CD4-positive, alpha-beta T cell treated with Interleukin-15 for 1 hour (primary cell): ENCODE results near the gene GBP1.

Experiments
- DNase-seq: peaks from one replicate; pipeline ENCODE4 v3.0.0-alpha.2; 2020

GBP1 gene

DNA sequence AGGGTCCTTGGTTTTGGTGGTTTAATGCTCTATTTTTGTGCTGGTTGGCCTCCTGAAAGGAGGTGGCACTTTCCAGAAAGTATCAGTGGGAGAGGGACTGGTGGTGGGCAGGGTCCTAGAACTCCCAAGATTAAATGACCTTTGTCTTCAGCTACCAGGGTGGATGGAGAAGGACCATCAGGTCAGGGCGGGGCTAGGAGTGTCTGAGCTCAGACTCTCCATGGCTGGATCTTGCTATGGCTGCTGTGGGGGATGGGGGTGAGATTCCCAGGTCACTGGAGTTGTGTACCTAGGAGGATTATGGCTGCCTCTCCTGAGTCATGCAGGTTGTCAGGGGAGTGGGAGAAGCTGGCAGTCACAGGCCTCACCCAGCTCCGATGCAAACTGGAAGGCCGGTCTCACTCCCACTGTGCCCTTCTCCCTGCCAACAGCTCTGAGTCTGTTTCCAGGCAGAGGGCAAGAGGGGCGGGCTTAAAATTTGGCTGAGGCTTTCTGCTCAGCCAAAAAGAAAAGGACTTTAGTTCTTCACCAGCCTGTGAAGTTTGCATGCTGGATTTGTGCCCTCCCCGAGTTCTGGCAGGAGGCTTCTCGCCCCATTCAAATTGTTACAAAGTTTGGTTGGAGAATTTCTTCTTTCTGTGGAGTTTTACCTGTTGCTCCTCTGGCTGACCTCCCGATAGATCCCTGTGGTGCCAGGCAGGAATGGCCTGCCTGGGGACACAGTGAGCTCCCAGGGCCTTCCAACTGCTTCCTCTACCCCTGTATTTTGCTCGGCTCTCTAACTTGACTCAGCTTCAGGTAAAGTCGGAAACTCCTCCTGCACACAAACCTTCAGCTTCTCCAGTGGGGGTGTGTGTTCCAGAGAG, 59.5 kb downstream of the GBP1 start:
- DNase-seq = no peak
